ENCODE results near the gene OLFM2.

- TF ChIP-seq CTCF (IDR thresholded peaks at IDR 0.05) (no peak), EZH2 (IDR thresholded peaks at IDR 0.05) (no peak)
Observed at GRCh38 chr19:9818175-9818733, 118.1 kb downstream of the OLFM2 start.

Measured in neural progenitor cell (in vitro differentiated cells).